GM18870 (cell line): Measurements from ENCODE around the gene PTDSS2.

Experiments used
- ATAC-seq: cut with Tn5 transposase; IDR thresholded peaks from one replicate; pipeline ENCODE4 v1.9.1; 2021; ENCODE audit warnings: moderate library complexity; ENCODE audit not compliant: unreplicated experiment

PTDSS2 gene

GRCh38 chr11:445765-446588 is 4.1 kb upstream of the PTDSS2 start:
- ATAC-seq: no peak

GRCh38 chr11:446891-447290 is 3.2 kb upstream of the PTDSS2 start:
- no peak for ATAC-seq

- ATAC-seq: no peak
These were observed 2.0 kb upstream of the PTDSS2 start for GRCh38 chr11:447923-448731.

GRCh38 chr11:450809-451451 is 851 bp downstream of the PTDSS2 start:
- ATAC-seq: no peak

- ATAC-seq: no peak
These were observed 1.7 kb downstream of the PTDSS2 start for GRCh38 chr11:451738-452137.

- ATAC-seq: no peak
These were observed 2.2 kb downstream of the PTDSS2 start for GRCh38 chr11:452203-452744.

- no peak for ATAC-seq
These were observed 2.9 kb downstream of the PTDSS2 start for GRCh38 chr11:452916-453527.

GRCh38 chr11:453564-453963 is 3.5 kb downstream of the PTDSS2 start:
- ATAC-seq: no peak

GRCh38 chr11:454043-454442 is 4.0 kb downstream of the PTDSS2 start:
- ATAC-seq: no peak

- ATAC-seq: no peak
These were observed 4.9 kb downstream of the PTDSS2 start for GRCh38 chr11:454801-455565.

- ATAC-seq: no peak
These were observed 5.6 kb downstream of the PTDSS2 start for GRCh38 chr11:455566-456147.

- ATAC-seq: no peak
These were observed 6.5 kb downstream of the PTDSS2 start for GRCh38 chr11:456533-456932.

- no peak for ATAC-seq
These were observed 7.2 kb downstream of the PTDSS2 start for GRCh38 chr11:457111-457760.

- ATAC-seq: no peak
These were observed 9.6 kb downstream of the PTDSS2 start for GRCh38 chr11:459511-460220.

- ATAC-seq: no peak
These were observed 10.5 kb downstream of the PTDSS2 start for GRCh38 chr11:460331-461199.

GRCh38 chr11:461626-462025 is 11.5 kb downstream of the PTDSS2 start:
- no peak for ATAC-seq

- no peak for ATAC-seq
These were observed 12.2 kb downstream of the PTDSS2 start for GRCh38 chr11:462107-462890.
